CD4-positive, CD25-positive, alpha-beta regulatory T cell (primary cell): Measurements from ENCODE around the gene USP15. TPM values are rescaled to one million over a fixed set of nuclear protein-coding genes. Genes with fewer than 3 reads are reported as not detected.

Experiments used
- ATAC-seq, 2 donors: fragments of 150-1000 bp; cut with Tn5 transposase; one replicate each; pipeline ENCODE4 v1.10.0; 2021; ENCODE audit warnings: low read depth in 2 of 2, moderate number of reproducible peaks in 2 of 2, moderate library complexity in 1 of 2
- DNase-seq, 3 donors: peaks; one replicate each; pipeline versions ENCODE4 v3.0.0 to v3.0.0-alpha.2; 2012 to 2022; ENCODE audit warnings: mixed read lengths in 1 of 3
- H3K27ac ChIP-seq: one replicate; pipeline ENCODE4 v1.7.0; 2013; ENCODE audit warnings: mild to moderate bottlenecking, low read length; ENCODE audit not compliant: insufficient read depth, poor library complexity, severe bottlenecking
- H3K27me3 ChIP-seq: one replicate; pipeline ENCODE4 v1.7.0; 2013; ENCODE audit warnings: low read length; ENCODE audit not compliant: control insufficient read depth, insufficient read depth
- H3K36me3 ChIP-seq: one replicate; pipeline ENCODE4 v1.7.0; 2013; ENCODE audit warnings: mild to moderate bottlenecking, low read length, moderate library complexity; ENCODE audit not compliant: control insufficient read depth, insufficient read depth
- H3K4me1 ChIP-seq: 2 replicates; pipeline ENCODE4 v1.7.0; 2013; ENCODE audit warnings: mild to moderate bottlenecking, low read length; ENCODE audit not compliant: insufficient read depth, control insufficient read depth, poor library complexity, severe bottlenecking
- H3K4me3 ChIP-seq: one replicate; pipeline ENCODE4 v1.7.0; 2013; ENCODE audit warnings: low read depth, mild to moderate bottlenecking, low read length, moderate library complexity
- H3K9me3 ChIP-seq, 2 experiments: 1 replicate in 1 of 2; 2 replicates in 1 of 2; pipeline ENCODE4 v1.7.0; 2013; ENCODE audit warnings: low read length in 2 of 2, mild to moderate bottlenecking in 1 of 2, moderate library complexity in 1 of 2; ENCODE audit not compliant: control insufficient read depth in 2 of 2
- H3K27ac Mint-ChIP-seq, 3 donors: one replicate each; pipeline ENCODE4 v1.8.0; 2020 to 2022; ENCODE audit warnings: mild to moderate bottlenecking in 3 of 3, mixed read lengths in 3 of 3, moderate library complexity in 2 of 3
- H3K27me3 Mint-ChIP-seq: one replicate; pipeline ENCODE4 v1.8.0; 2022; ENCODE audit warnings: mild to moderate bottlenecking, mixed read lengths
- H3K36me3 Mint-ChIP-seq: one replicate; pipeline ENCODE4 v1.8.0; 2020; ENCODE audit warnings: mixed read lengths
- H3K4me1 Mint-ChIP-seq, 4 donors: one replicate each; pipeline ENCODE4 v1.8.0; 2020 to 2022; ENCODE audit warnings: mixed read lengths in 4 of 4, mild to moderate bottlenecking in 1 of 4
- H3K4me3 Mint-ChIP-seq, 4 donors: one replicate each; pipeline ENCODE4 v1.8.0; 2020 to 2022; ENCODE audit warnings: mild to moderate bottlenecking in 4 of 4, mixed read lengths in 4 of 4, moderate library complexity in 3 of 4
- H3K9me3 Mint-ChIP-seq, 7 donors: one replicate each; pipeline ENCODE4 v1.8.0; 2020 to 2022; ENCODE audit warnings: mixed read lengths in 7 of 7, mild to moderate bottlenecking in 3 of 7, moderate library complexity in 2 of 7
- polyA plus RNA-seq, 4 donors: library from polyadenylated mRNA; unstranded; fragments of 300-500 nt; fragmentation: Illumina TruSeq; gene quantifications; one replicate each; pipeline ENCODE4 v1.2.3, GENCODE V29; 2021
- total RNA-seq: library from RNA; stranded (reverse); gene quantifications from one replicate; pipeline ENCODE4 v1.2.3, GENCODE V29; 2022

Gene USP15
- total and polyA plus RNA-seq, 5 donors from 2014 or later = 183 to 417 (median 213) TPM

GRCh38 chr12:62264706-62265105 lies 4.5 kb downstream of the USP15 start:
- peak overlapping the region; percentile 100 for H3K4me3 ChIP-seq
- peak in 2 of 3 donors; percentile 29 to 54 for DNase-seq

GRCh38 chr12:62265511-62265910 lies 5.3 kb downstream of the USP15 start:
- H3K27ac ChIP-seq = peak overlapping the region; percentile 99
- H3K36me3 Mint-ChIP-seq = peaks cover 13% of the 10 kb centered on the region

More at GRCh38 chr12:62264706-62265105, 4.5 kb downstream of the USP15 start:
- H3K27me3 Mint-ChIP-seq = peaks cover 5% of the 10 kb centered on the region
- H3K4me1 Mint-ChIP-seq = peaks cover 19 to 76% (median 53%) of the 10 kb centered on the region in 4 donors
- Histone ChIP-seq H3K36me3 (peaks cover 18% of the 10 kb centered on the region), H3K4me1 (peaks cover 63% of the 10 kb centered on the region), H3K27ac (peak overlapping the region; percentile 99), H3K27me3 (no peaks in the 10 kb centered on the region), H3K9me3 (no peaks in the 10 kb centered on the region)
- peak overlapping the region; percentile 93 to 97 (median 94) for H3K27ac Mint-ChIP-seq
- peaks cover 13% of the 10 kb centered on the region for H3K36me3 Mint-ChIP-seq
- ATAC-seq = no peak
- H3K4me3 Mint-ChIP-seq = peak overlapping the region; percentile 97 to 100 (median 99)
- H3K9me3 Mint-ChIP-seq = no peaks in the 10 kb centered on the region

GRCh38 chr12:62267026-62267425 lies 6.8 kb downstream of the USP15 start:
- Mint-ChIP-seq H3K4me3 (peak overlapping the region; percentile 68 to 99 (median 82)), H3K27me3 (no peaks in the 10 kb centered on the region), H3K4me1 (peaks cover 39 to 89% (median 70%) of the 10 kb centered on the region in 4 donors), H3K27ac (peak overlapping the region in 2 of 3 donors; percentile 8 to 87), H3K36me3 (peaks cover 16% of the 10 kb centered on the region), H3K9me3 (no peaks in the 10 kb centered on the region)
- Histone ChIP-seq H3K27ac (peak overlapping the region; percentile 99), H3K9me3 (no peaks in the 10 kb centered on the region), H3K4me1 (peaks cover 84% of the 10 kb centered on the region), H3K36me3 (peaks cover 21% of the 10 kb centered on the region), H3K27me3 (no peaks in the 10 kb centered on the region), H3K4me3 (peak overlapping the region; percentile 100)
- ATAC-seq (no peak), DNase-seq (no peak)

More at GRCh38 chr12:62265511-62265910, 5.3 kb downstream of the USP15 start:
- Mint-ChIP-seq H3K27me3 (peaks cover 5% of the 10 kb centered on the region), H3K9me3 (no peaks in the 10 kb centered on the region), H3K27ac (peak overlapping the region; percentile 37 to 95 (median 94)), H3K4me3 (peak overlapping the region; percentile 70 to 99 (median 97)), H3K4me1 (peaks cover 27 to 80% (median 61%) of the 10 kb centered on the region in 4 donors)
- Histone ChIP-seq H3K27me3 (no peaks in the 10 kb centered on the region), H3K9me3 (no peaks in the 10 kb centered on the region), H3K4me1 (peaks cover 71% of the 10 kb centered on the region), H3K36me3 (peaks cover 19% of the 10 kb centered on the region), H3K4me3 (peak overlapping the region; percentile 100)
- DNase-seq (no peak), ATAC-seq (no peak)

GRCh38 chr12:62267480-62267879 lies 7.3 kb downstream of the USP15 start:
- H3K27me3 Mint-ChIP-seq = no peaks in the 10 kb centered on the region

GRCh38 chr12:62268956-62269355 lies 8.8 kb downstream of the USP15 start:
- peaks cover 53 to 92% (median 77%) of the 10 kb centered on the region in 4 donors for H3K4me1 Mint-ChIP-seq
- Histone ChIP-seq H3K4me3 (peak overlapping the region; percentile 100), H3K4me1 (peaks cover 83% of the 10 kb centered on the region), H3K36me3 (peaks cover 10% of the 10 kb centered on the region), H3K27ac (peak overlapping the region; percentile 99), H3K27me3 (no peaks in the 10 kb centered on the region), H3K9me3 (no peaks in the 10 kb centered on the region)
- no peaks in the 10 kb centered on the region for H3K9me3 Mint-ChIP-seq
- DNase-seq (no peak), ATAC-seq (peak in 1 of 2 donors; percentile 30)
- H3K36me3 Mint-ChIP-seq = peaks cover 10% of the 10 kb centered on the region
- peak overlapping the region; percentile 77 to 91 (median 82) for H3K4me3 Mint-ChIP-seq
- H3K27ac Mint-ChIP-seq = peak overlapping the region in 1 of 3 donors; percentile 93
- no peaks in the 10 kb centered on the region for H3K27me3 Mint-ChIP-seq

More at GRCh38 chr12:62267480-62267879, 7.3 kb downstream of the USP15 start:
- peak overlapping the region; percentile 100 for H3K4me3 ChIP-seq
- H3K36me3 Mint-ChIP-seq = peaks cover 16% of the 10 kb centered on the region
- no peak for DNase-seq
- peak in 1 of 2 donors; percentile 29 for ATAC-seq
- no peaks in the 10 kb centered on the region for H3K27me3 ChIP-seq
- H3K4me1 Mint-ChIP-seq = peaks cover 44 to 92% (median 74%) of the 10 kb centered on the region in 4 donors
- peak overlapping the region; percentile 68 to 99 (median 82) for H3K4me3 Mint-ChIP-seq
- H3K27ac Mint-ChIP-seq = peak overlapping the region; percentile 8 to 87 (median 52)
- H3K36me3 ChIP-seq = peaks cover 21% of the 10 kb centered on the region
- no peaks in the 10 kb centered on the region for H3K9me3 ChIP-seq
- peak overlapping the region; percentile 99 for H3K27ac ChIP-seq
- H3K4me1 ChIP-seq = peaks cover 84% of the 10 kb centered on the region
- no peaks in the 10 kb centered on the region for H3K9me3 Mint-ChIP-seq

GRCh38 chr12:62269464-62270228 lies 9.4 kb downstream of the USP15 start:
- H3K4me3 Mint-ChIP-seq = peak overlapping the region; percentile 38 to 85 (median 62)
- no peak for ATAC-seq
- peak overlapping the region in 1 of 3 donors; percentile 20 for H3K27ac Mint-ChIP-seq

GRCh38 chr12:62270384-62270783 lies 10.2 kb downstream of the USP15 start:
- peaks cover 8% of the 10 kb centered on the region for H3K36me3 Mint-ChIP-seq
- peaks cover 10% of the 10 kb centered on the region for H3K36me3 ChIP-seq
- peak overlapping the region; percentile 2 to 61 (median 10) for H3K27ac Mint-ChIP-seq
- no peak for ATAC-seq
- DNase-seq = no peak
- peak overlapping the region; percentile 100 for H3K4me3 ChIP-seq
- no peaks in the 10 kb centered on the region for H3K9me3 Mint-ChIP-seq
- H3K9me3 ChIP-seq = no peaks in the 10 kb centered on the region
- H3K4me1 ChIP-seq = peaks cover 87% of the 10 kb centered on the region
- no peaks in the 10 kb centered on the region for H3K27me3 Mint-ChIP-seq
- H3K4me1 Mint-ChIP-seq = peaks cover 61 to 94% (median 80%) of the 10 kb centered on the region in 4 donors
- peak overlapping the region; percentile 38 to 85 (median 62) for H3K4me3 Mint-ChIP-seq
- no peaks in the 10 kb centered on the region for H3K27me3 ChIP-seq
- H3K27ac ChIP-seq = no peak overlapping the region

More at GRCh38 chr12:62269464-62270228, 9.4 kb downstream of the USP15 start:
- Mint-ChIP-seq H3K9me3 (no peaks in the 10 kb centered on the region), H3K4me1 (peaks cover 59 to 92% (median 78%) of the 10 kb centered on the region in 4 donors), H3K36me3 (peaks cover 6% of the 10 kb centered on the region), H3K27me3 (no peaks in the 10 kb centered on the region)
- Histone ChIP-seq H3K9me3 (no peaks in the 10 kb centered on the region), H3K27me3 (no peaks in the 10 kb centered on the region), H3K4me3 (peak overlapping the region; percentile 100), H3K27ac (no peak overlapping the region), H3K4me1 (peaks cover 86% of the 10 kb centered on the region), H3K36me3 (peaks cover 10% of the 10 kb centered on the region)
- DNase-seq = no peak
